ENCODE results near the gene ZNF526. TPM values are rescaled to one million over a fixed set of nuclear protein-coding genes. Genes with fewer than 3 reads are reported as not detected.

Gene ZNF526
- total and polyA plus RNA-seq, 2 donors (not counting 1 experiment from before 2014, with no cell fraction given) = 4.9 to 21.3 TPM

GRCh38 chr19:42250666-42251531, 30.8 kb downstream of the ZNF526 start:
- H2AFZ ChIP-seq (ENCODE audit: insufficient read depth, low read depth, low read length, poor library complexity, severe bottlenecking) = no peak overlapping the region
- H4K20me1 ChIP-seq (ENCODE audit: control insufficient read depth, insufficient read depth, low read length, poor library complexity, severe bottlenecking) = peaks cover 26% of the 10 kb centered on the region
- Mint-ChIP-seq H3K9me3 (ENCODE audit: insufficient read depth) (no peaks in the 10 kb centered on the region), H3K27me3 (no peaks in the 10 kb centered on the region), H3K4me1 (peaks cover 29% of the 10 kb centered on the region), H3K4me3 (no peak overlapping the region), H3K27ac (peak overlapping the region; percentile 50)
- ChIA-PET POLR2A (interaction anchor here (0.6 to 1.9 kb wide), 6 partner anchors 8 to 1452 kb away, joined by 3 to 9 read pairs (median 3); partner anchors contain the start of genes EGLN2 and GSK3A), CTCF (interaction anchor here (0.9 to 2.3 kb wide), 7 partner anchors 8 to 131 kb away, joined by 3 to 14 read pairs (median 3); partner anchors contain the start of genes GSK3A and POU2F2)
- peak overlapping the region; percentile 17 for H3K4me2 ChIP-seq (replicated peaks; ENCODE audit: low read depth, low read length, poor library complexity, severe bottlenecking)
- H3K4me3 ChIP-seq (ENCODE audit: control extremely low read depth in 1 of 5, extremely low read depth in 1 of 5, insufficient read depth in 1 of 5, low read depth in 2 of 5, low read length in 4 of 5) = no peak overlapping the region
- H3K79me2 ChIP-seq (ENCODE audit: control insufficient read depth, insufficient read depth, low read length) = peaks cover 30% of the 10 kb centered on the region
- peaks cover 2 to 15% of the 10 kb centered on the region in 2 experiments for H3K36me3 ChIP-seq (replicated peaks in 1 of 2; ENCODE audit: control extremely low read depth in 1 of 2, control insufficient read depth in 1 of 2, extremely low read depth in 1 of 2, insufficient read depth in 2 of 2, low read length in 1 of 2)
- H3K27ac ChIP-seq (ENCODE audit: low read length in 2 of 2) = peak overlapping the region; percentile 5 to 41
- H3K9me3 ChIP-seq (ENCODE audit: control extremely low read depth in 1 of 3, control insufficient read depth in 2 of 3, insufficient read depth in 1 of 3, low read length in 2 of 3) = peaks cover 0 to 4% (median 0%) of the 10 kb centered on the region in 3 donors
- no peaks in the 10 kb centered on the region for H3K27me3 ChIP-seq (replicated peaks in 1 of 4; ENCODE audit: control extremely low read depth in 1 of 4, control insufficient read depth in 3 of 4, insufficient read depth in 4 of 4, low read length in 3 of 4)
- TF ChIP-seq EZH2 (IDR thresholded peaks at IDR 0.05; ENCODE audit: borderline replicate concordance, insufficient read depth, low read depth, low read length, poor library complexity, severe bottlenecking) = no peak
- no peak for TF ChIP-seq CTCF (IDR thresholded peaks at IDR 0.05)
- no peak for ATAC-seq (ENCODE audit: low read depth)
- peaks cover 22 to 39% of the 10 kb centered on the region in 2 donors for H3K4me1 ChIP-seq (ENCODE audit: control insufficient read depth in 2 of 2, insufficient read depth in 2 of 2, low read length in 2 of 2)
- WGBS (ENCODE audit: insufficient coverage) = 35% methylated on average over 5 of the region's 19 CpGs
- DNase-seq = peak; percentile 38
- no peak overlapping the region for H3K9ac ChIP-seq (ENCODE audit: low read length)
- intact Hi-C loops (cut with micrococcal nuclease) = no loop called here

Data from B cell (primary cell).